ENCODE data around the gene GOLGA3. TPM values are rescaled to one million over a fixed set of nuclear protein-coding genes. Genes with fewer than 3 reads are reported as not detected.
"Not testable (repeated sequence)": the region's sequence is repeated elsewhere in the genome, so short reads cannot be mapped to it uniquely, and the experiment has no call there.

The GOLGA3 gene
- total RNA-seq, 1 donor: 21.9 TPM

DNA sequence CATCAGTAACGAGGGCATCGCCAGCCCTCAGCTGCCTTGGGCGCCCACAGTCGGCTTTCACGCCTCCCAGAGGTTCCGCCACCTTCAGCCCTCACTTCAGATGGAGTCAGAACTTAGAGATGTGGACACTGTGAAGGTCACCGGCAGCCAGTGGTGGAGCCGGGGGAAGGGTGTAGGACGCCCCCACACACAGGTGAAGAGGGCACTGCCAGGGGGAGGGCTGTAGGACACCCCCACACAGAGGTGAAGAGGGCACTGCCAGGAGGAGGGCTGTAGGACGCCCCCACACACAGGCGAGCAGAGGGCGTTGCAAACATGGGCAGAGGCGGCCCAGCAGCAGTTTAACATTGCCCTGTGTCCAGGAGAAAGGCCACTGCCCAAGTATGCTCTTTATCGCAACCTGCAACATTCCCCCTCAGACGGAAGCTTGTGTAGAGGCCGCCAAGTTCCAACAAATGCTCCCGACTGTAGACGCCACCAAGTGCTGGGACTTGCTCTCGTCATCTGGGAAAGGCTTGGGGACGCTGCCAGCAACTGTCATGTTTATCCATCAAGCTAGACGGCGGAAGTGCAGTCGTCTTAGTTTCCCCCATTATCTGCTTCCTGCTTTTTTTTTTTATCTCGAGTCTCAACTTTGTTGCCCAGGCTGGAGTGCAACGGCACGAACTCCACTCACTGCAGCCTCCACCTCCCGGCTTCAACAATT is 62.1 kb downstream of the GOLGA3 start:
- H3K9me3 ChIP-seq (ENCODE audit: low read depth, low read length): no peaks in the 10 kb centered on the region
- peaks cover 73% of the 10 kb centered on the region for H3K4me1 ChIP-seq (ENCODE audit: insufficient read depth, low read length)
- no peak overlapping the region for H3K4me3 ChIP-seq (ENCODE audit: low read length)
- H3K27me3 ChIP-seq (ENCODE audit: insufficient read depth, low read length): no peaks in the 10 kb centered on the region

DNA sequence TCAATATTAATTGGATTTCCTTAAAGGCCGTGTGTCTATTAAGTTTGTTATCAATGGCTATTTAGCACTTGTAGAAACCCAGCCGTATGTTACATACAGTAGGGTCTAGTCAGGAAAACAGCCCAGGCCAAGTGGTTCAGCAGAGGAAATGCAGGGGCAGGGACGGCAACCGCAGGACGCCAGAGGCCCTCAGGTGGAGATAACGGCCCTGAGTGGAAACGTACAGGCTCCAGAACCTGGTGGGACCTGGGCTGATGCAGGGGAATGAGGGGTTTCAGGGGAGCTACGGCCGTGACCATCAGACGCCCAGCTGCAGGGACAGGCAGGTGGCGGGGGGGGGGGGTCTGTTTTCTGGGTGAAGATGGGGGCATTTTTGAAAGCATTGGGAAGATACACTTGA is 63.3 kb downstream of the GOLGA3 start:
- H3K27me3 ChIP-seq (ENCODE audit: insufficient read depth, low read length): no peaks in the 10 kb centered on the region
- H3K9me3 ChIP-seq (ENCODE audit: low read depth, low read length): no peaks in the 10 kb centered on the region
- peaks cover 68% of the 10 kb centered on the region for H3K4me1 ChIP-seq (ENCODE audit: insufficient read depth, low read length)
- no peak overlapping the region for H3K4me3 ChIP-seq (ENCODE audit: low read length)

DNA sequence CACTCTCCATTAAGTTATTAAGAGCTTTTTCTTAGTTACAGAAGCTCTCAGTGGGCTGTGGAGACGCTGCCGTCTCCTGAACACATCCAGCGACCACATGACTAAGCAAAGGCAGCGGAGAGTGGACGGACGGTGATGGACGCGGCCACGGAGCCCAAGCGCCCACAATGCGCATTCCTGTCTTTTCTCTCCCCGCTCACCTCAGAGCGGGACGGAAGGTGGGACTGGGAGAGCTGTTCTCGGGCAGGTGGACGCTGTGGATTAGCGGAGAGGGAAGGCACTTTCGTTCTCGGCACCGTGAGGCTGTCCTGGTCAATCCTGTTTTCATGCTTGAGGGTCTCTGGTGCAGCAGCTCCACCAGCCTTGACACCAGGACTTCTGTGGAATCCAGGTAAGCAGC is 64.4 kb downstream of the GOLGA3 start:
- Histone ChIP-seq H3K4me3 (ENCODE audit: low read length) (no peak overlapping the region), H3K4me1 (ENCODE audit: insufficient read depth, low read length) (peaks cover 67% of the 10 kb centered on the region), H3K9me3 (ENCODE audit: low read depth, low read length) (no peaks in the 10 kb centered on the region), H3K27me3 (ENCODE audit: insufficient read depth, low read length) (no peaks in the 10 kb centered on the region)

DNA sequence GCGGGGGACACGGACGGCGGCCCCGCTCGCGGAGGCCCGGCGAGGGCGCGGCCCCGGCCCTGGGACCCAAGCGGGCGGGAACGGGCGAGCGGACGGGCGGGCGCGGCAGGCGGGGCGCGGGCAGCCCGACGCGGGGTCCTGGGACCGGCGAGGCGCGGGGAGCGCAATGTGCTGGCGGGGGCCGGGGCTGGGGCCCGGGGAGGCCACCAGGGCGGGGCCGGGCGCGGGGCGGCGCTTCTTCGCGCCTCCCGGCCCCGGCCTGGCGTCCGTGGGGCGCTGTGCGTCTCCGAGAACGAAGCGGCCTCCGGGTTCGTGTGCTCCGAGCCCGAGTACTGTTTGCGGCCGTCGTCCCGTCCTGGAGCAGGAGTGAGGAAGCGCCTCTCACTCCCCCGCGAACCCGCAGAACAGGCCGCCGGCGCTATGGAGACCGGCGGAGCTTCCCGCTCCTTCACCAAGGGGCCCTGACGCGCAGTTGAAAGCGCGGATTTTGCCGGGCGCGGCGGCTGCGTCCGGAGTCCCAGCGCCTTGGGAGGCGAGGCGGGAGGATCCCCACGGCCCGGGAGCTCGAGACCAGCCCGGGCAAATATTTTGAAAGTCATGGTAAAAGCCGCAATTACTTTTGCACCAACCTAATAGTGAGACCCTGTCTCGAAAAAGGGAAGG is 66.6 kb downstream of the GOLGA3 start:
- Histone ChIP-seq H3K27me3 (ENCODE audit: insufficient read depth, low read length) (no peaks in the 10 kb centered on the region), H3K4me1 (ENCODE audit: insufficient read depth, low read length) (peaks cover 45% of the 10 kb centered on the region), H3K4me3 (ENCODE audit: low read length) (peak overlapping the region; percentile 67), H3K9me3 (ENCODE audit: low read depth, low read length) (no peaks in the 10 kb centered on the region)

DNA sequence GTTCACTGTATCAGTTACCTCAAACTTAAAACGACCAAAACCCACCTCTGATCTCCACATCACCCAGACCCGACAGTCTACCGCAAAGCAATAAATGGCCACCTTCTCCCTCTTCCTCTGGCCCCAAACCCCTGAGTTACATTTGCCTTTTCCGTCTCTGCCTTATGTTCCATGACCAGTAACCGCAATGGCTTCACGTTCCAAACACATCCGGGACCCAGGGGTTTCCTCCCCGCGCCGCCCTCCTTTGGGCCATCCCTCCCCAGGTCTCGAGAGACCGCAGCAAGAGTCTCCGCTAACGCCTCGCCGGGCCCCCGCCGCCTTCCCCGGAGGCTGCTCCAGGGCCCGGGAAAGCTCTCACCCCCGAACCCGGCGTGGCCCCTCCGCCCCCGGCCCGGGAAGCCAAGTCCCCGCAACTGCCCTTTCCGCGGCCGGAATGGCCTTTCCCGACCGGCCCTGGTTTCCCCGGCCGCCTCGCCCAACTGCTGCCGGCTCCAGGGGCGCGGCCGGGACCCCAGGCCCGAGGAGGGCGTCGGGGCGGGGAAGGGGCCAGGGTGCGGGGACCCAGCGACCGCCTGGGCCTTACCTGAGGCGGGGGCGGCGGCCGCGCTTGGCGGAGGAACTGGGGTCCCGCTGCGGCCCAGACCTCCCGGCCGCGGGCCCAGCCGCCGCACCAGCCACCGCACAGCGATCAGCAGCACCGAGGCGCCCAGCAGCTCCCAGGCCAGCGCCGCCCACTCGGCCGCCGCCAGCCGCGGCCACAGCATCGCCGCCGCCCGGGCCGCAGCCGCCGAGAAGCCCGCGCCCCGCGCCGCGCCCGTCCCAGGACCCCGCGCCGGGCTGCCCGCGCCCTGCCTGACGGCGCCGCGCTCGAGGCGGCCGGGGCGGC is 67.4 kb downstream of the GOLGA3 start, which contains the start of gene ANKLE2:
ANKLE2 (minus strand) TSS at position 801 of the 889 bp plus-strand sequence; CDS start at position 767, 34 bp downstream.
- H3K9me3 ChIP-seq (ENCODE audit: low read depth, low read length): no peaks in the 10 kb centered on the region
- peaks cover 38% of the 10 kb centered on the region for H3K4me1 ChIP-seq (ENCODE audit: insufficient read depth, low read length)
- H3K27me3 ChIP-seq (ENCODE audit: insufficient read depth, low read length): no peaks in the 10 kb centered on the region
- H3K4me3 ChIP-seq (ENCODE audit: low read length): peak within 1 kb of the TSS; percentile 67

DNA sequence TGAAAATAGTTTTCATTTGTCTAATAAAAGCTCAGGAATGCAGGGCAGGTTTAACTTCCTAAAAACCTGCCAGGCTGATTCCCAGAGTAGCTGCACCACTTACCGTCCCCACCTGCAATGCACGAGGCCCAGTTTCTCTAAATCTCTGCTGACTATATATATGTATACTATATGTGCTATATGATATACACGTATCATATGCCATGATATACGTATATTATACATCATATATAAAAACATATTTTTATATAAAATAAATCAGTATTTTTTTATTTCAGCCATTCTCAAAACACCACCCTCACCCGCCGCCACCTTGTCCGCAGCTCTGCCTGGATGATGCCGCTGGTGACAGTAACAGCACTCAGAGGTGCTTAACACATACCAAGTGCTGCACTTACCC is 69.3 kb downstream of the GOLGA3 start:
- H3K4me3 ChIP-seq (ENCODE audit: low read length): no peak overlapping the region

DNA sequence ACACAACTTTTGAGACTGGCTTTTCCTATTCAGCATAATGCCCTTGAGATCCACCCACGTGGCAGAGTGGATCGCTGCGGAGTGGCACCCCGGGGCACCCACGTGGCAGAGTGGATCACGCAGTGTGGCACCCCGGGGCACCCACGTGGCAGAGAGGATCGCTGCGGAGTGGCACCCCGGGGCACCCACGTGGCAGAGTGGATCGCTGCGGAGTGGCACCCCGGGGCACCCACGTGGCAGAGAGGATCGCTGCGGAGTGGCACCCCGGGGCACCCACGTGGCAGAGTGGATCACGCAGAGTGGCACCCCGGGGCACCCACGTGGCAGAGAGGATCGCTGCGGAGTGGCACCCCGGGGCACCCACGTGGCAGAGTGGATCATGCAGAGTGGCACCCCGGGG is 69.8 kb downstream of the GOLGA3 start:
- H3K27me3 ChIP-seq (ENCODE audit: insufficient read depth, low read length); H3K9me3 ChIP-seq (ENCODE audit: low read depth, low read length); H3K4me3 ChIP-seq (ENCODE audit: low read length): not testable (repeated sequence)
- H3K4me1 ChIP-seq (ENCODE audit: insufficient read depth, low read length): peaks cover 26% of the 10 kb centered on the region

More for the DNA sequence above, 69.3 kb downstream of the GOLGA3 start:
- no peaks in the 10 kb centered on the region for H3K27me3 ChIP-seq (ENCODE audit: insufficient read depth, low read length)
- H3K9me3 ChIP-seq (ENCODE audit: low read depth, low read length): no peaks in the 10 kb centered on the region
- H3K4me1 ChIP-seq (ENCODE audit: insufficient read depth, low read length): peaks cover 26% of the 10 kb centered on the region

DNA sequence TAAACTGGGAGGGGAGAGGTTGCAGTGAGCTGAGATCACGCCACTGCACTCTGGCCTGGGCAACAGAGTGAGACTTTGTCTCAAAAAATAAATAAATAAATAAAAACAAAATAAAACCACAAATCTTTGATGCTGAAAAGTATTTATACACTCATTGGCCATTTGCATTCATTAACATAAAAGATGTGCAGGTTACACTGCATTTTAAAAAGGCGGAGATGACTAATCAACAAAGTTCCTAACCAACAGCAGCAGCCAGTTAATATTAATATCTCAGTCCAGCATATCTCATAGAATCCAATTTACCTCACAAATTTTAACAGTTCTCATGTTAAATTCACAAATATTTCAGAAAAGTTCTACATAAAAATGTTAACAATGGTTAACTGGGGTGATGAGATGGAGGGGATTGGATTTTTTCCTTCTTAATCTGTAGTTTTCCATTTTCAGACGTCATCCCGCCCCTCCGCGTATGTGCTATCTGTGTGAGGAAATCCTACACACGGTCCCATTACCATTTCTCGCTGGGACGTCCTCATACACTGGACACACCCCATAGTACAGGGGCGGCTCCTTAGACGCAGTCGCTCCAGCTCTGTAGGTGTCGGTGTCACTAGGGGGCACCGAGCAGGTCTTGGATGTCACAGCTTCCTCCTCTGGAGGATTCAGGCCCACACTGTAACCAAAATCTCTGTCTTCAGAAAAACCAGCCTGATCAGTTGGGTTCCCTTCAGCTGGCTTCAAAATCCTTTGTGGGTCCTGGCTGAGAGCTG is 74.3 kb downstream of the GOLGA3 start:
- Histone ChIP-seq H3K27me3 (ENCODE audit: insufficient read depth, low read length) (no peaks in the 10 kb centered on the region), H3K4me3 (ENCODE audit: low read length) (no peak overlapping the region), H3K9me3 (ENCODE audit: low read depth, low read length) (no peaks in the 10 kb centered on the region), H3K4me1 (ENCODE audit: insufficient read depth, low read length) (peaks cover under 1% of the 10 kb centered on the region)

DNA sequence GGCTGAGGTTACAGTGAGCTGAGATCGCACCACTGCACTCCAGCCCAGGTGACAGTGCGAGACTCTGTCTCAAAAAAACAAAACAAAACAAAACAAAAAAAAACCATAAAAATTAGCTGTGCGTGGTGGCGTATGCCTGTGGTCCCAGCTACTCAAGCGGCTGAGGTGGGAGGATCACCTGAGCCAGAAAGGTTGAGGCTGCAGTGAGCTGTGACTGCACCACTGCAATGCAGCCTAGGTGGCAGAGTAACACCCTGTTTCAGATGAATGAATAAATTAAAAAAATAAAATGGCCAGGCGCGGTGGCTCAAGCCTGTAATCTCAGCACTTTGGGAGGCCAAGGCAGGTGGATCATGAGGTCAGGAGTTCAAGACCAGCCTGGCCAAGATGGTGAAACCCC is 75.0 kb downstream of the GOLGA3 start:
- H3K4me1 ChIP-seq (ENCODE audit: insufficient read depth, low read length); H3K9me3 ChIP-seq (ENCODE audit: low read depth, low read length); H3K27me3 ChIP-seq (ENCODE audit: insufficient read depth, low read length); H3K4me3 ChIP-seq (ENCODE audit: low read length): not testable (repeated sequence)

DNA sequence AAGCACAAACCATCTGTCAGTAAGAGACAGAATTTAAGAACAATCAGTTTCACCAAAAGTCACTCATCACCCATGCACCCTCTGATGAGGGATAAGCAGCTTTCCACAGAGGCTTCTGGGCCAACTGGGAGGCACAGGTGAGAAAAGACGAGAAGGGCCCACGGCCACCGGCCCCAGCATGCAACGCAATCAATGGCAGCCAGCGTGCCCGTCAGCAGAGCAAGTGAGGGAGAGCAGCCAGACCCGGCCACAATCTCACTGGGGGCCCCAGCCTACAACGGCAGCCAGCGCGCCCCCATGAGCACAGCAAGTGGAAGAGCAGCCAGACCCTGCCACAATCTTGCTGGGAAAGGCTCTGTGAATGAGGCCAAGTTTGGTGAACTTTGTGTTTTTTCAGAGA is 80.3 kb downstream of the GOLGA3 start:
- Histone ChIP-seq H3K4me3 (ENCODE audit: low read length) (no peak overlapping the region), H3K27me3 (ENCODE audit: insufficient read depth, low read length) (no peaks in the 10 kb centered on the region), H3K4me1 (ENCODE audit: insufficient read depth, low read length) (no peaks in the 10 kb centered on the region), H3K9me3 (ENCODE audit: low read depth, low read length) (no peaks in the 10 kb centered on the region)

DNA sequence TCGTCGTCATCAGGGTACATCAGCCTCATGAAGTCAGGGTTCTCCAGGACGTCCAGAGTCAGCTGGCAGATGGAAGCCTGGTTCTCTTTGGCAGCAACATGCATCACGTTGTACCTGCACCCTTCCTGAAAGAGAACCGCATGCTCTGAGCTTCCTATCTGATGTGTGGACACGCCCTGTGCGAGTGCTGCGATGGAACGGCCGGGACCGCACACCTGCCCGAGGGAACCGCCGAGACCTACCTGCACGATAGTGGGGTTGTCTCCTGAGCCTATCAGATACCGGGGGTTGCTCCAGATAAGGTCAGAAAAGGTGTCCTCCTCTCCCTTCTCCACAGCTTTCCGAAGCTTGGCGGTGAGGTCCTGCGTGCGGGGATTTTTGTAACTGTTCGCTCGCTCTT is 80.8 kb downstream of the GOLGA3 start:
- no peak overlapping the region for H3K4me3 ChIP-seq (ENCODE audit: low read length)
- H3K27me3 ChIP-seq (ENCODE audit: insufficient read depth, low read length): no peaks in the 10 kb centered on the region
- no peaks in the 10 kb centered on the region for H3K9me3 ChIP-seq (ENCODE audit: low read depth, low read length)
- no peaks in the 10 kb centered on the region for H3K4me1 ChIP-seq (ENCODE audit: insufficient read depth, low read length)

DNA sequence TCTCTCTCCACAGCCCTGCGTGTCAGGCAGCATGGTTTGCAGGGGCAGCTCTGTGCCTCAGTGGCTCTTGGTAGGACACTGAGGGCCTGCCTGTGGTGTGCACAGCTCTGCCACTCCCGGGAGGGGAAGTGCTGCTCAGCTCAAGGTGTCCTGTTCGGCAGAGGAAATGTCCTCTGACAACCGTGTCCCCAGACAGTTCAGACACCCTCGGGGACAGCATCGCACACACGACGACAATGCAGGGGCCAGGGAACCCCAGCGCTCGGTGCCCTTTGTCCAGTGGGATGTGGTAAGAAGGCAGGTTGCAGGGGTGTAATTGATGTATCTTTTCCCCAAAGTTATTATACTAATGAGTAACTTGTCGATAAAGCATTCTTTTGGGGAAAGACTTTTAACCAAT is 81.3 kb downstream of the GOLGA3 start:
- H3K4me1 ChIP-seq (ENCODE audit: insufficient read depth, low read length): no peaks in the 10 kb centered on the region
- no peaks in the 10 kb centered on the region for H3K9me3 ChIP-seq (ENCODE audit: low read depth, low read length)
- no peak overlapping the region for H3K4me3 ChIP-seq (ENCODE audit: low read length)
- no peaks in the 10 kb centered on the region for H3K27me3 ChIP-seq (ENCODE audit: insufficient read depth, low read length)

DNA sequence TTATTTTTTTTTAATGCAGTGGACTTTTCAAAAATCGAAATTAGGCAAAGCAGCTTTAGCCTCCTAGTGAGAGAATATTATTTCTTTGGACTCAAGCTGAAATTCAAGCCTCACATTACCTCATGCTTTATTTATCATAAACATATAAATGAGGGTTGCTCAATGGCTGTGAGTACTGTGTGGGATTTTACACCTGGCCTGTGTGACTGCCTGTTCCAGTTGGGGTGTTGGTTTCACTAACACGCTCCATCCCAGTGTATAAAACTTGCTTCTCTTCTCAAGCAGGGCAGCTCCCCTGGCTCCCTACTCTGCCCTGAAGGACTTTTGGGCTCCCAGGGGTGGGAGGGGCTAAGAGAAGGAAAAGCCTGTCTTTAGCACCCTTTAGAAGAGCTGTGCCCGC is 82.1 kb downstream of the GOLGA3 start:
- no peaks in the 10 kb centered on the region for H3K27me3 ChIP-seq (ENCODE audit: insufficient read depth, low read length)

DNA sequence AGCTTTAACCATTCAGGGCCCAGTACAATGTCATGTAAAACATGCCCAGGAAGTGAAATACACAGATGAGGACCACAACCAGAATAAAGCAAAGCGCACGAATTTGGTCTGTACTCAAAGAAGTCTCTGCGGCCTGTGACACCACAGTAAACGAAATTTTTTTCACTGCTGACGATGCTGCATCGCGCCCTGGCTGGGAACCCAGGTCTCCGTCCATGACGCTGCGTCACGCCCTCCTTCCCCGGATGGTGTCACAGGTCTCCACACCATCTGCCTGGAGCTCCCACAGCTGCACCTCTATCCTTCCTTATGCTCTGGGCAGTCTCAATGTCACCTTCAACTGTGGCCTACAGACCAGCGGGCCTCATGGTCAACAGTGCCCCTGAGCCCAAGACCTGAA is 84.8 kb downstream of the GOLGA3 start:
- no peaks in the 10 kb centered on the region for H3K4me1 ChIP-seq (ENCODE audit: insufficient read depth, low read length)
- no peak overlapping the region for H3K4me3 ChIP-seq (ENCODE audit: low read length)
- H3K9me3 ChIP-seq (ENCODE audit: low read depth, low read length): no peaks in the 10 kb centered on the region
- H3K27me3 ChIP-seq (ENCODE audit: insufficient read depth, low read length): no peaks in the 10 kb centered on the region

More for the DNA sequence above, 82.1 kb downstream of the GOLGA3 start:
- no peak overlapping the region for H3K4me3 ChIP-seq (ENCODE audit: low read length)
- no peaks in the 10 kb centered on the region for H3K9me3 ChIP-seq (ENCODE audit: low read depth, low read length)
- H3K4me1 ChIP-seq (ENCODE audit: insufficient read depth, low read length): no peaks in the 10 kb centered on the region

Data from mononuclear cell (primary cell).